SK-N-SH (cell line): ENCODE measurements around the gene KLC1. TPM values are rescaled to one million over a fixed set of nuclear protein-coding genes. Genes with fewer than 3 reads are reported as not detected.

ENCODE experiments used
- CTCF ChIA-PET: fragments of 300-600, 350-600 bp; formaldehyde crosslinking; extraction: SDS; loops from one replicate; lab custom pipeline; 2021; lab: Yijun Ruan, JAX
- POLR2A ChIA-PET: fragments of 350-600 bp; sonication (Branson Sonifier 250); formaldehyde crosslinking; extraction: SDS; loops from one replicate; lab custom pipeline; 2020; ENCODE audit warnings: antibody characterized with exemption, inconsistent platforms; lab: Yijun Ruan, JAX
- DNase-seq: peaks from one replicate; pipeline ENCODE4 v3.0.0; 2012
- H2AFZ ChIP-seq: fragments of 200-600 bp; sonication (generic); 2 replicates; pipeline ENCODE4 v1.8.1; 2016; ENCODE audit warnings: antibody characterized with exemption, mild to moderate bottlenecking, low read depth
- H3F3A ChIP-seq: fragments of 200-600 bp; sonication (generic); replicated peaks from 2 replicates; pipeline ENCODE3; 2016; ENCODE audit warnings: antibody characterized with exemption, mild to moderate bottlenecking; ENCODE audit not compliant: insufficient read depth
- H3K27ac ChIP-seq, 2 experiments: fragments of 200-500 bp in 1 of 2; fragments of 200-600 bp in 1 of 2; sonication (Bioruptor generic) in 1 of 2; sonication (generic), shearing (Covaris generic) in 1 of 2; 2 replicates each; pipeline versions ENCODE4 v1.5.1 to v1.6.1; 2014 to 2016; ENCODE audit warnings: low read depth in 2 of 2, inconsistent platforms in 1 of 2, low read length in 1 of 2, mild to moderate bottlenecking in 1 of 2, mixed read lengths in 1 of 2
- H3K27me3 ChIP-seq: fragments of 200-600 bp; sonication (generic), shearing (Covaris generic); 2 replicates; pipeline ENCODE4 v1.6.1; 2016; ENCODE audit warnings: mixed run types; ENCODE audit not compliant: insufficient read depth
- H3K36me3 ChIP-seq, 2 experiments: fragments of 200-500 bp in 1 of 2; fragments of 200-600 bp in 1 of 2; sonication (Bioruptor generic) in 1 of 2; sonication (generic) in 1 of 2; replicated peaks in 1 of 2; 2 replicates each; pipeline versions ENCODE3 to v1.5.1; 2014 to 2016; ENCODE audit warnings: low read length in 1 of 2, mild to moderate bottlenecking in 1 of 2; ENCODE audit not compliant: insufficient read depth in 2 of 2, control insufficient read depth in 1 of 2
- H3K4me1 ChIP-seq, 2 experiments: fragments of 200-500 bp in 1 of 2; fragments of 200-600 bp in 1 of 2; sonication (Bioruptor generic) in 1 of 2; sonication (generic), shearing (Covaris generic) in 1 of 2; 2 replicates each; pipeline versions ENCODE4 v1.5.1 to v1.6.1; 2014 to 2016; ENCODE audit warnings: low read depth in 1 of 2, low read length in 1 of 2, mixed run types in 1 of 2; ENCODE audit not compliant: insufficient read depth in 2 of 2, control insufficient read depth in 1 of 2
- H3K4me2 ChIP-seq: fragments of 200-600 bp; sonication (generic), shearing (Covaris generic); 2 replicates; pipeline ENCODE4 v1.6.1; 2017; ENCODE audit warnings: mixed run types
- H3K4me3 ChIP-seq, 2 experiments: fragments of 200-500 bp in 1 of 2; fragments of 200-600 bp in 1 of 2; sonication (Bioruptor generic) in 1 of 2; sonication (generic), shearing (Covaris generic) in 1 of 2; 2 replicates each; pipeline versions ENCODE4 v1.5.1 to v1.8.1; 2014 to 2016; ENCODE audit warnings: low read depth in 2 of 2, inconsistent platforms in 1 of 2, low read length in 1 of 2, mild to moderate bottlenecking in 1 of 2, mixed read lengths in 1 of 2, moderate library complexity in 1 of 2
- H3K79me2 ChIP-seq: fragments of 200-600 bp; sonication (generic); 2 replicates; pipeline ENCODE4 v1.8.1; 2017; ENCODE audit warnings: mild to moderate bottlenecking; ENCODE audit not compliant: insufficient read depth
- H3K9ac ChIP-seq: fragments of 200-600 bp; sonication (generic); 2 replicates; pipeline ENCODE4 v1.6.1; 2017; ENCODE audit warnings: mixed run types
- H3K9me2 ChIP-seq: fragments of 200-600 bp; sonication (generic); 2 replicates; pipeline ENCODE4 v1.6.1; 2017; ENCODE audit warnings: mixed run types
- H3K9me3 ChIP-seq: fragments of 200-600 bp; sonication (generic); 2 replicates; pipeline ENCODE4 v1.6.1; 2017; ENCODE audit warnings: mixed run types, mild to moderate bottlenecking, moderate library complexity
- H4K20me1 ChIP-seq: fragments of 200-600 bp; sonication (generic); 2 replicates; pipeline ENCODE4 v1.6.1; 2017; ENCODE audit warnings: mild to moderate bottlenecking, mixed run types; ENCODE audit not compliant: insufficient read depth
- FOSL2 ChIP-seq: IDR thresholded peaks from 2 replicates; pipeline ENCODE4 v1.4.0; 2012; ENCODE audit warnings: low read depth, mild to moderate bottlenecking, moderate library complexity, borderline replicate concordance
- JUND ChIP-seq: IDR thresholded peaks from 2 replicates; pipeline ENCODE4 v1.4.0; 2012
- MEF2A ChIP-seq: IDR thresholded peaks from 2 replicates; pipeline ENCODE4 v1.4.0; 2012; ENCODE audit warnings: low read depth, borderline replicate concordance
- NRF1 ChIP-seq: IDR thresholded peaks from 2 replicates; pipeline ENCODE4 v1.6.1; 2012; ENCODE audit warnings: low read depth, mild to moderate bottlenecking, low read length
- POLR2AphosphoS5 ChIP-seq: IDR thresholded peaks from 2 replicates; pipeline ENCODE4 v1.6.1; 2012; ENCODE audit warnings: low read depth, low read length
- RCOR1 ChIP-seq: fragments of 150-350 bp; IDR thresholded peaks from 2 replicates; pipeline ENCODE4 v1.6.1; 2017; ENCODE audit warnings: antibody characterized with exemption, low read length
- RXRA ChIP-seq: IDR thresholded peaks from 2 replicates; pipeline ENCODE4 v1.4.0; 2012; ENCODE audit warnings: low read depth, mild to moderate bottlenecking, borderline replicate concordance
- SIN3A ChIP-seq: IDR thresholded peaks from 2 replicates; pipeline ENCODE4 v1.6.1; 2012; ENCODE audit warnings: low read depth, mild to moderate bottlenecking, low read length, moderate library complexity, borderline replicate concordance
- TCF12 ChIP-seq: IDR thresholded peaks from 2 replicates; pipeline ENCODE4 v1.4.0; 2012
- WGBS: methylation state at CpG from one replicate; pipeline ENCODE4 v1.1.6; 2017; ENCODE audit warnings: low lambda C conversion rate; 5-methylcytosine and 5-hydroxymethylcytosine counted together
- polyA plus RNA-seq, 3 experiments: library from polyadenylated mRNA; depleted of rRNA; stranded (reverse); fragments of >200 nt; gene quantifications; 2 replicates each; pipeline ENCODE4 v1.2.3, GENCODE V29; 2012
- TF ChIP-seq, protein P1 (sequence below): IDR thresholded peaks from 2 replicates; pipeline ENCODE4; 2012
- TF ChIP-seq, protein P2 (sequence below): IDR thresholded peaks from 2 replicates; pipeline ENCODE4 v1.4.0; 2012; ENCODE audit warnings: low read depth
- TF ChIP-seq, protein P3 (sequence below): fragments of 150-350 bp; IDR thresholded peaks from 2 replicates; pipeline ENCODE4 v1.6.1; 2016; ENCODE audit warnings: mild to moderate bottlenecking, low read depth, low read length
- TF ChIP-seq, protein P4 (sequence below): IDR thresholded peaks from 2 replicates; pipeline ENCODE4 v1.4.0; 2012; ENCODE audit warnings: low read depth, borderline replicate concordance

KLC1 gene
- polyA plus RNA-seq, 1 of the 3 experiments (the other 2 are of a cell fraction) = 308 TPM

DNA sequence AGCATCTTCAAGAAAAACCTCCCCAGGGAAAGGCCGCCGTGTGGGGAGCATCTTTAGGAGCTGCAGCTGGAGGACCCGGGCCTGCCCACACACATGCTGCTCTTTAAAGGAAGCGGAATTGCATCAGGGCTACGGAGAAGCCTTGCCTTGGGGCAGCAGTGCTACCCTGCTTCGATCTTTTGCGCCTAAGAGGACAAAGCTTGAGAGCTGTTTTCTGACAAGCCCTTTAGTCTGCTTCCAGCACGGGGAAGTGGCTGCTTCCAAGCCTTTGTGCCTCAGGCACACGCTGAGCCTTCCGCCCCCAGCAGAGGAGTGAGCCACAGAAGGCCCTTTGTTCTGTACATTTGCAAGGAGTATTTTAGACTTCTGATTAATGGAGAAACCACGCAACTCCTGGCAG is 34.7 kb upstream of the KLC1 start:
- Histone ChIP-seq H2AFZ (no peak overlapping the region), H3K27me3 (no peaks in the 10 kb centered on the region), H3K9me2 (no peaks in the 10 kb centered on the region), H3K4me2 (peak overlapping the region; percentile 27; the same call in 1 of the 2 replicates), H3K27ac (peak overlapping the region in 1 of 2 experiments; percentile 33; a peak in 2 of 4 replicates), H3K9me3 (no peaks in the 10 kb centered on the region), H3K79me2 (no peaks in the 10 kb centered on the region), H3K36me3 (peaks cover 0 to 1% of the 10 kb centered on the region in 2 experiments), H3K9ac (no peak overlapping the region), H3K4me1 (peaks cover 0 to 34% of the 10 kb centered on the region in 2 experiments; a peak in 3 of 4 replicates), H4K20me1 (0 out of 2 replicates have a peak, but pooled peaks cover 6% of the 10 kb centered on the region), H3K4me3 (no peak overlapping the region), H3F3A (peaks cover 13% of the 10 kb centered on the region)
- WGBS = 61% methylated on average over 8 of the region's 11 CpGs
- no peak for DNase-seq
- ChIA-PET CTCF (interaction anchor here (0.7 to 1.2 kb wide), 3 partner anchors 13 to 293 kb away, joined by 3 to 4 read pairs (median 3); no protein-coding TSS in a partner anchor), POLR2A (interaction anchor here (0.9 kb wide), 1 partner anchor 34 kb away, joined by 3 read pairs; the partner anchor contains the start of gene KLC1)
- TF ChIP-seq TCF12 (peak; percentile 11; the same call in 1 of the 2 replicates), MEF2A (peak; percentile 32; the same call in 1 of the 2 replicates), NRF1 (no peak)
- TF ChIP-seq, protein P1, sequence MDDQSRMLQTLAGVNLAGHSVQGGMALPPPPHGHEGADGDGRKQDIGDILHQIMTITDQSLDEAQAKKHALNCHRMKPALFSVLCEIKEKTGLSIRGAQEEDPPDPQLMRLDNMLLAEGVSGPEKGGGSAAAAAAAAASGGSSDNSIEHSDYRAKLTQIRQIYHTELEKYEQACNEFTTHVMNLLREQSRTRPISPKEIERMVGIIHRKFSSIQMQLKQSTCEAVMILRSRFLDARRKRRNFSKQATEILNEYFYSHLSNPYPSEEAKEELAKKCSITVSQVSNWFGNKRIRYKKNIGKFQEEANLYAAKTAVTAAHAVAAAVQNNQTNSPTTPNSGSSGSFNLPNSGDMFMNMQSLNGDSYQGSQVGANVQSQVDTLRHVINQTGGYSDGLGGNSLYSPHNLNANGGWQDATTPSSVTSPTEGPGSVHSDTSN = peak; percentile 42; the same call in 1 of the 2 replicates

DNA sequence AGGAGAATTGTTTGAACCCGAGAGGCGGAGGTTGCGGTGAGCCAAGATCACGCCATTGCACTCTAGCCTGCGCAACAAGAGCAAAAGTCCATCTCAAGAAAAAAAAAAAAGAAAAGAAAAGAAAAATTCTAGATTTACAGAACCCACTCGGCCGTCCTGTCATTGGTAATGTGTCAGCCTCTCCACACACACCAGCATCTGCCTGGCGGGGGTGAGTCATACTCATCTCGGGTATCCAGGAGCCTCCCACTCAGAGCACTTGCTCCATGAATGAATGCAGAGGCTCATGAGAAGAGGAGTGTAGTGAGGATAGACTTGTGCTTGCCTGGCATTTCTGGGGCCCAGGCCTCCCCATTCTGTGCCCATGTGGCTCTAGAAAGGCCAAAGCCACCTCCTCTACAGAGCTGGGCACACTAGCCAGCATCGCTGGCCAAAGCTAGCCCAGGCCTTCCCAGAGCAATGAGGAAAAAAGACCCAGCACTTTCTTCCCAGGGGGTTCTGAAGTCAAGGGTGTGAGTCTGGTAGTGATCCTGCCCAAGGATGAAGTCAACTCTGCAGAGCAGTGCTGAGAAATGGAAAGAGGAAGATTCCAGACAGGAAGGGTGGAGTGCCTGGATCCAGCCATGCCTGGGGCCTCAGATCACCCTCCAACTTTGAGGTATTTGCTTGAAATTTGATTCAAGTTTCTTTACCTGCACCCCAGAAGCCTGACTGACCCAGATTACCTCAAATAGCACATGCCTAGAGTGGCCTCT is 31.2 kb upstream of the KLC1 start:
- H3K4me2 ChIP-seq = peak overlapping the region; percentile 57
- 52% methylated on average over 10 of the region's 10 CpGs for WGBS
- POLR2A ChIA-PET = no interaction called here
- peaks cover 0 to 34% of the 10 kb centered on the region in 2 experiments; a peak in 3 of 4 replicates for H3K4me1 ChIP-seq
- H3K9me2 ChIP-seq = no peaks in the 10 kb centered on the region
- H4K20me1 ChIP-seq = 0 out of 2 replicates have a peak, but pooled peaks cover 6% of the 10 kb centered on the region
- no peak for DNase-seq
- no peak overlapping the region for H2AFZ ChIP-seq
- no peaks in the 10 kb centered on the region for H3K27me3 ChIP-seq
- H3F3A ChIP-seq = peaks cover 10% of the 10 kb centered on the region
- CTCF ChIA-PET = no interaction called here
- no peaks in the 10 kb centered on the region for H3K9me3 ChIP-seq
- H3K27ac ChIP-seq = no peak overlapping the region
- TF ChIP-seq, protein P2, sequence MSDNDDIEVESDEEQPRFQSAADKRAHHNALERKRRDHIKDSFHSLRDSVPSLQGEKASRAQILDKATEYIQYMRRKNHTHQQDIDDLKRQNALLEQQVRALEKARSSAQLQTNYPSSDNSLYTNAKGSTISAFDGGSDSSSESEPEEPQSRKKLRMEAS = peak; percentile 62
- 0 out of 2 replicates have a peak, but pooled peaks have one; percentile 39 for TF ChIP-seq POLR2AphosphoS5
- TF ChIP-seq, protein P3, sequence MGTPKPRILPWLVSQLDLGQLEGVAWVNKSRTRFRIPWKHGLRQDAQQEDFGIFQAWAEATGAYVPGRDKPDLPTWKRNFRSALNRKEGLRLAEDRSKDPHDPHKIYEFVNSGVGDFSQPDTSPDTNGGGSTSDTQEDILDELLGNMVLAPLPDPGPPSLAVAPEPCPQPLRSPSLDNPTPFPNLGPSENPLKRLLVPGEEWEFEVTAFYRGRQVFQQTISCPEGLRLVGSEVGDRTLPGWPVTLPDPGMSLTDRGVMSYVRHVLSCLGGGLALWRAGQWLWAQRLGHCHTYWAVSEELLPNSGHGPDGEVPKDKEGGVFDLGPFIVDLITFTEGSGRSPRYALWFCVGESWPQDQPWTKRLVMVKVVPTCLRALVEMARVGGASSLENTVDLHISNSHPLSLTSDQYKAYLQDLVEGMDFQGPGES = no peak
- TF ChIP-seq JUND = peak; percentile 88
- TF ChIP-seq, protein P1 = peak; percentile 77
- TF ChIP-seq FOSL2 = peak; percentile 93
- peak; percentile 90; the same call in 1 of the 2 replicates for TF ChIP-seq SIN3A
- peak; percentile 72; the same call in 1 of the 2 replicates for TF ChIP-seq TCF12
- TF ChIP-seq RCOR1 = no peak
- TF ChIP-seq RXRA = no peak
- TF ChIP-seq, protein P4, sequence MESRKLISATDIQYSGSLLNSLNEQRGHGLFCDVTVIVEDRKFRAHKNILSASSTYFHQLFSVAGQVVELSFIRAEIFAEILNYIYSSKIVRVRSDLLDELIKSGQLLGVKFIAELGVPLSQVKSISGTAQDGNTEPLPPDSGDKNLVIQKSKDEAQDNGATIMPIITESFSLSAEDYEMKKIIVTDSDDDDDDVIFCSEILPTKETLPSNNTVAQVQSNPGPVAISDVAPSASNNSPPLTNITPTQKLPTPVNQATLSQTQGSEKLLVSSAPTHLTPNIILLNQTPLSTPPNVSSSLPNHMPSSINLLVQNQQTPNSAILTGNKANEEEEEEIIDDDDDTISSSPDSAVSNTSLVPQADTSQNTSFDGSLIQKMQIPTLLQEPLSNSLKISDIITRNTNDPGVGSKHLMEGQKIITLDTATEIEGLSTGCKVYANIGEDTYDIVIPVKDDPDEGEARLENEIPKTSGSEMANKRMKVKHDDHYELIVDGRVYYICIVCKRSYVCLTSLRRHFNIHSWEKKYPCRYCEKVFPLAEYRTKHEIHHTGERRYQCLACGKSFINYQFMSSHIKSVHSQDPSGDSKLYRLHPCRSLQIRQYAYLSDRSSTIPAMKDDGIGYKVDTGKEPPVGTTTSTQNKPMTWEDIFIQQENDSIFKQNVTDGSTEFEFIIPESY = no peak
- H3K36me3 ChIP-seq = no peaks in the 10 kb centered on the region
- no peak overlapping the region for H3K4me3 ChIP-seq
- H3K79me2 ChIP-seq = no peaks in the 10 kb centered on the region
- H3K9ac ChIP-seq = no peak overlapping the region
